CD4-positive, alpha-beta T cell treated with Interleukin-21 for 1 hour (primary cell): Measurements from ENCODE around the gene CHSY1.

Experiments
- DNase-seq: peaks from one replicate; pipeline ENCODE4 v3.0.0-alpha.2; 2020

CHSY1 gene

GRCh38 chr15:101185770-101186169 is 66.1 kb downstream of the CHSY1 start:
- DNase-seq = no peak

- no peak for DNase-seq
These were observed 66.5 kb downstream of the CHSY1 start for GRCh38 chr15:101185336-101185735.

- no peak for DNase-seq
These were observed 67.0 kb downstream of the CHSY1 start for GRCh38 chr15:101184830-101185229.

GRCh38 chr15:101183931-101184305 is 67.9 kb downstream of the CHSY1 start:
- no peak for DNase-seq

- DNase-seq = no peak
These were observed 68.5 kb downstream of the CHSY1 start for GRCh38 chr15:101183226-101183930.

- no peak for DNase-seq
These were observed 69.6 kb downstream of the CHSY1 start for GRCh38 chr15:101182215-101182614.

GRCh38 chr15:101181349-101181748 is 70.5 kb downstream of the CHSY1 start:
- no peak for DNase-seq

GRCh38 chr15:101180620-101181307 is 71.1 kb downstream of the CHSY1 start:
- DNase-seq = no peak

GRCh38 chr15:101179341-101180153 is 72.3 kb downstream of the CHSY1 start:
- DNase-seq = no peak

- no peak for DNase-seq
These were observed 72.9 kb downstream of the CHSY1 start for GRCh38 chr15:101178931-101179330.

GRCh38 chr15:101178479-101178878 is 73.4 kb downstream of the CHSY1 start:
- no peak for DNase-seq

- no peak for DNase-seq
These were observed 74.0 kb downstream of the CHSY1 start for GRCh38 chr15:101177866-101178265.

GRCh38 chr15:101176625-101177024 is 75.2 kb downstream of the CHSY1 start:
- DNase-seq = no peak

- no peak for DNase-seq
These were observed 76.4 kb downstream of the CHSY1 start for GRCh38 chr15:101175401-101175800.

GRCh38 chr15:101174152-101174920 is 77.5 kb downstream of the CHSY1 start:
- DNase-seq = no peak

- no peak for DNase-seq
These were observed 78.4 kb downstream of the CHSY1 start for GRCh38 chr15:101173233-101174119.

- DNase-seq = no peak
These were observed 79.3 kb downstream of the CHSY1 start for GRCh38 chr15:101172501-101173071.

- no peak for DNase-seq
These were observed 79.9 kb downstream of the CHSY1 start for GRCh38 chr15:101171954-101172353.

GRCh38 chr15:101170568-101171350 is 81.1 kb downstream of the CHSY1 start:
- no peak for DNase-seq

- no peak for DNase-seq
These were observed 82.3 kb downstream of the CHSY1 start for GRCh38 chr15:101169495-101170071.
